Progenitor cell of endocrine pancreas (in vitro differentiated cells): ENCODE results near the gene JCAD. TPM values are rescaled to one million over a fixed set of nuclear protein-coding genes. Genes with fewer than 3 reads are reported as not detected.

Experiments
- DNase-seq: peaks from one replicate; pipeline ENCODE4 v3.0.0; 2021; ENCODE audit warnings: low spot score; ENCODE audit not compliant: unreplicated experiment
- H3K27ac Mint-ChIP-seq: 2 replicates; pipeline ENCODE4 v1.8.0; 2021; ENCODE audit warnings: mild to moderate bottlenecking, moderate library complexity, mixed read lengths
- H3K27me3 Mint-ChIP-seq: 2 replicates; pipeline ENCODE4 v1.8.0; 2021; ENCODE audit warnings: mixed read lengths
- H3K36me3 Mint-ChIP-seq: 2 replicates; pipeline ENCODE4 v1.8.0; 2022; ENCODE audit warnings: mixed read lengths; ENCODE audit not compliant: insufficient read depth
- H3K4me1 Mint-ChIP-seq: 2 replicates; pipeline ENCODE4 v1.8.0; 2021; ENCODE audit warnings: low read depth, mixed read lengths
- H3K4me3 Mint-ChIP-seq: 2 replicates; pipeline ENCODE4 v1.8.0; 2021; ENCODE audit warnings: low read depth, mild to moderate bottlenecking, moderate library complexity, mixed read lengths
- H3K9me3 Mint-ChIP-seq: 2 replicates; pipeline ENCODE4 v1.8.0; 2021; ENCODE audit warnings: low read depth, mixed read lengths
- total RNA-seq: library from RNA; stranded (reverse); gene quantifications from 2 replicates; pipeline ENCODE4 v1.2.1, GENCODE V29; 2021
- TF ChIP-seq, protein P1 (sequence below): fragments of 200-600 bp; sonication (generic); IDR thresholded peaks from one replicate; pipeline ENCODE4 v1.5.0; 2021; ENCODE audit warnings: antibody characterized with exemption, mild to moderate bottlenecking; ENCODE audit not compliant: unreplicated experiment

JCAD gene
- total RNA-seq, 1 donor from 2014 or later, result 13.4 TPM

DNA sequence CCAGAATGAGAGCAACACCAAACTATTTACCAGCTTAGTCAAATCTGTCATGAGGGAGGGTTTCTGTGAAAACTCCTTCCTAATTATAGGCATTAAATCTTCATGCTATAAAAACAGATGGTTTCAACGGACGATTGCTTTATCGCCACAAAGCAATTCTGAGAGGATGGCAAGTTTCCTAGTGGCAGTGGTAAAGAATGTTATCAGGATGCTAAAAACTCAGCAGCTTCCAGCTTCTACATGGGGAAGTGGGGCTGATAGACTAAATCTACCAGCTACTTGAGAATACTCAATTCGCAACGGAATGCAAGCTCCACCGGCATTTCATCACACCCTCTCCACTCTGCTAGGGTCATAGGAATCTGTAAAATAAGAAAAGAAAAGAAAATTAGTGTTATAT, 41.8 kb downstream of the JCAD start:
- Mint-ChIP-seq H3K4me3 (no peak overlapping the region), H3K36me3 (peaks cover 4% of the 10 kb centered on the region), H3K4me1 (peaks cover 11% of the 10 kb centered on the region), H3K27ac (no peak overlapping the region), H3K9me3 (no peaks in the 10 kb centered on the region), H3K27me3 (no peaks in the 10 kb centered on the region)
- no peak for DNase-seq
- TF ChIP-seq, protein P1, sequence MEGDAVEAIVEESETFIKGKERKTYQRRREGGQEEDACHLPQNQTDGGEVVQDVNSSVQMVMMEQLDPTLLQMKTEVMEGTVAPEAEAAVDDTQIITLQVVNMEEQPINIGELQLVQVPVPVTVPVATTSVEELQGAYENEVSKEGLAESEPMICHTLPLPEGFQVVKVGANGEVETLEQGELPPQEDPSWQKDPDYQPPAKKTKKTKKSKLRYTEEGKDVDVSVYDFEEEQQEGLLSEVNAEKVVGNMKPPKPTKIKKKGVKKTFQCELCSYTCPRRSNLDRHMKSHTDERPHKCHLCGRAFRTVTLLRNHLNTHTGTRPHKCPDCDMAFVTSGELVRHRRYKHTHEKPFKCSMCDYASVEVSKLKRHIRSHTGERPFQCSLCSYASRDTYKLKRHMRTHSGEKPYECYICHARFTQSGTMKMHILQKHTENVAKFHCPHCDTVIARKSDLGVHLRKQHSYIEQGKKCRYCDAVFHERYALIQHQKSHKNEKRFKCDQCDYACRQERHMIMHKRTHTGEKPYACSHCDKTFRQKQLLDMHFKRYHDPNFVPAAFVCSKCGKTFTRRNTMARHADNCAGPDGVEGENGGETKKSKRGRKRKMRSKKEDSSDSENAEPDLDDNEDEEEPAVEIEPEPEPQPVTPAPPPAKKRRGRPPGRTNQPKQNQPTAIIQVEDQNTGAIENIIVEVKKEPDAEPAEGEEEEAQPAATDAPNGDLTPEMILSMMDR, result no peak

DNA sequence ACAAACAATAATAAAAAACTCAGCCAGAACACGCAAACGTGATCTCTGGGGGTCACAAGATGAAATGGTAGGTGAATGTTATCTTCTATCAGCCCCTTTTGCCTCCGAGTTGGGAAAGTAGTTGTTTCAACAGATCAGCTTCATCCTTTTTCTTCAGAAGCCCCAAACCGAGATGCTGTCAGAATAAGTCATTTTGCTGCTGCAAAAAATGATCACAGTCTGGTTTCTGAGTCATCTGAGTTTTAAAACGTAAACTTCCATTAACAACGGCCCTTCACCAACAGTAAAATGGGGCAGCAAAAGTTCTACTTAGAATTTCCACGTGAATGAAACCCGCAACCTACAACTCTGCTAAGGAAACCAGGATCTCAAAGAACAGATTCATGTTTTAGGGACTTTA, 44.9 kb downstream of the JCAD start:
- no peak overlapping the region for H3K27ac Mint-ChIP-seq
- TF ChIP-seq, protein P1, result no peak
- no peak overlapping the region for H3K4me3 Mint-ChIP-seq
- no peaks in the 10 kb centered on the region for H3K9me3 Mint-ChIP-seq
- no peak for DNase-seq
- peaks cover 15% of the 10 kb centered on the region for H3K4me1 Mint-ChIP-seq
- peaks cover 2% of the 10 kb centered on the region for H3K36me3 Mint-ChIP-seq
- no peaks in the 10 kb centered on the region for H3K27me3 Mint-ChIP-seq

DNA sequence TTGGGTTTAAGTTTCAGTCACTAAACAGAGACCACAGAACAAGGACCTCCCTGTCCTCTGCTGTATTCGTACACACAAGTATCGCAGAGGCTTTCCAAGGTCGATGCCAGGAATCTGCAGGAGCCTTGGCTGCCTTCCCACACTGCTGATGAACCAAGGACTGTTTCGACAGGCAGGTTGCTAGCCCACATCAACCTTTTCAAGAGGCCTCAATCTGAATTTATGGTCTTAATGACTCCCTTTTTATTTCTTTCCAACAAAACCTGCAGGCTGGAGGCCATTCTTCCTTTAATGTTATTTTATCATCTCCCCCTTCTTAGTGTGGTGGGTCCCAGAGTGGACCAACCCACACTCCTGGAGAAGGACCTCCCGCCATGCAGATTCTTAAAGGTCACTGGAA, 45.6 kb downstream of the JCAD start:
- no peaks in the 10 kb centered on the region for H3K36me3 Mint-ChIP-seq
- H3K27ac Mint-ChIP-seq, result no peak overlapping the region
- DNase-seq, result no peak
- TF ChIP-seq, protein P1, result no peak
- peaks cover 15% of the 10 kb centered on the region for H3K4me1 Mint-ChIP-seq
- no peak overlapping the region for H3K4me3 Mint-ChIP-seq
- peaks cover 1% of the 10 kb centered on the region for H3K9me3 Mint-ChIP-seq
- H3K27me3 Mint-ChIP-seq, result no peaks in the 10 kb centered on the region

DNA sequence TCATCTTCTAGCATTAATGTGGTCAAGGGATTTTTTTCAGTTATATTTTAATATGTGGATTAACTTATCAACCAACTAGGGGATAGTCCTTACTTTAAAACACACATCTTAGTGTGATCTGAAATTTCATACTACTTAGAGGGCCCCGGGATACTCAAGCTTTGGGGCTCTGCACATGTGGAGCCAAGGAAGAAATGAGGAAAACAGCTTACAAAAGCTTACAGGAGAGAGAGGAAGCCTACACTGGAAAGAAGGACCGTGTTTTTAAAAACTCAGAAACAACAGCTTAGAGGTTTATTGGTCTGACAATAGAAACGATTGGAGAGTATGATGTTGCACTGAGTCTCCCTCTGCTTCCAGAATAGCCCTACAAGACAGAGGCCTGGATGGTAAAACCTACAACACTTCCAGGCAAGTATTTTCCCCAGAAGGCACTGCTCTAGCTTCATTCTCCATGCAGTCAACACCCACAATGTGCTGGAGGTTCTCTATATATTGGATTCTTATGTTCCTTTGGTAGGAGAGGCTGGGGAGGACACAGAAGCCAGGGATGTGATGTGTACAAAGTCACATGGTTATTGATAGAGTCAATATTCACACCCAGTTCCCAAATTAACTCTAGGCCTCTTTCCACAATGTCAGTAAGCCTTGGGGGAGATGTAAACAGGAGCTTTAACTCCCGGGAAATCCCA, 47.3 kb downstream of the JCAD start:
- Mint-ChIP-seq H3K4me3 (no peak overlapping the region), H3K27ac (no peak overlapping the region), H3K9me3 (peaks cover 3% of the 10 kb centered on the region), H3K36me3 (no peaks in the 10 kb centered on the region), H3K27me3 (no peaks in the 10 kb centered on the region), H3K4me1 (peaks cover 21% of the 10 kb centered on the region)
- TF ChIP-seq, protein P1, result no peak
- DNase-seq, result no peak

DNA sequence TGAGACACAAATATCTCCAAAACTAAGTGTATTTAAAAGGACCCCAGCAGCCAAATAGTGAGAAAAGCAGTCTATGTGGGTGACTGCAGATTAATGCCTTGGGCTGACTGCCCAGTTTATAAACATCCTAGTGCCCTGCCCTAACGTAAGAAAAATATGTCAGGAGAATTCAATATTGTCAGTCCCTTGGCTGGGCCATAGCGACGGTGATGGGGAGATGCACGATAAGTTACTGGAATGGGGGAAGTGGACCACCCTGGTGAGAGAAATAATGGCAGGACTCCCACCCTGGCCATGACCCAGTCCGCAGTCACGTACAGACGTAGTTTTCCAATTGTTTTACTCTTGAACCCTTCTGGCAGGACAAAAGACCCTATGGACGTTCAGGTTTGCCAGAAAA, 48.0 kb downstream of the JCAD start:
- Mint-ChIP-seq H3K9me3 (peaks cover 3% of the 10 kb centered on the region), H3K4me3 (no peak overlapping the region), H3K27ac (no peak overlapping the region), H3K36me3 (no peaks in the 10 kb centered on the region), H3K27me3 (no peaks in the 10 kb centered on the region), H3K4me1 (peaks cover 22% of the 10 kb centered on the region)
- DNase-seq, result no peak
- TF ChIP-seq, protein P1, result no peak
